Ishikawa (cell line): ENCODE results near the gene FAHD1.

Source experiments
- CEBPB ChIP-seq: IDR thresholded peaks from 2 replicates; pipeline ENCODE4 v1.6.1; 2012
- CREB1 ChIP-seq: IDR thresholded peaks from 2 replicates; pipeline ENCODE4 v1.6.1; 2012; ENCODE audit warnings: low read depth
- EGR1 ChIP-seq: IDR thresholded peaks from 2 replicates; pipeline ENCODE4 v1.6.1; 2012
- EP300 ChIP-seq: IDR thresholded peaks from 2 replicates; pipeline ENCODE4 v1.6.1; 2012; ENCODE audit warnings: borderline replicate concordance
- FOXM1 ChIP-seq: IDR thresholded peaks from 2 replicates; pipeline ENCODE4 v1.6.1; 2012; ENCODE audit warnings: low read depth, borderline replicate concordance
- MAX ChIP-seq: IDR thresholded peaks from 2 replicates; pipeline ENCODE4 v1.6.1; 2012
- NFIC ChIP-seq: IDR thresholded peaks from 2 replicates; pipeline ENCODE4 v1.6.1; 2012
- RAD21 ChIP-seq: IDR thresholded peaks from 2 replicates; pipeline ENCODE4 v1.6.1; 2012; ENCODE audit warnings: low read depth
- REST ChIP-seq: IDR thresholded peaks from 2 replicates; pipeline ENCODE4 v1.6.1; 2012; ENCODE audit warnings: low read depth, mild to moderate bottlenecking
- TAF1 ChIP-seq: IDR thresholded peaks from 2 replicates; pipeline ENCODE4 v1.6.1; 2012; ENCODE audit warnings: low read depth, mild to moderate bottlenecking
- TCF12 ChIP-seq: IDR thresholded peaks from 2 replicates; pipeline ENCODE4 v1.6.1; 2012; ENCODE audit warnings: low read depth
- TEAD4 ChIP-seq: IDR thresholded peaks from 2 replicates; pipeline ENCODE4 v1.6.1; 2012
- USF1 ChIP-seq: IDR thresholded peaks from 2 replicates; pipeline ENCODE4 v1.6.1; 2012
- YY1 ChIP-seq: IDR thresholded peaks from 2 replicates; pipeline ENCODE4 v1.6.1; 2012; ENCODE audit warnings: low read depth
- ZBTB7A ChIP-seq: IDR thresholded peaks from 2 replicates; pipeline ENCODE4 v1.6.1; 2012; ENCODE audit warnings: low read depth

The FAHD1 gene

DNA sequence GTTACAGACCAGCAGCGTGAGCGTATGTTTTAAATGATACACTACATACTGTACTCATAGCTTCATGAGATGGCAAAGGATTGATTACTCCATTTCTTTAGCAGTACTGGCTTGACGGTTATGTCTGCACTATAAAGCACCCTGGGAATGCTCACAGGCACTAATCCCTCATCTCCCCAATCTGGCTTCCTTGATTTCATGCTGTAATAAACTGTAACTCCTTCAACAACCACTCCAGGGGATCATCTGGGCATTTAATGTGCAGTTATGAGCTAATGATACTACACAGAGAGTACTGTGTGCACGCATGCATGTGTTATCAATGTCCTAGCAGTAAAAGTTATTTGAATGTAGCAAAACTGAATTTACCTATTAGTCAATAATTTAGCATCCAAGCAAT is 24.8 kb downstream of the FAHD1 start:
- TF ChIP-seq NFIC (no peak), USF1 (no peak), RAD21 (no peak), MAX (no peak), REST (no peak), FOXM1 (no peak), CEBPB (no peak), TAF1 (no peak)

- TF ChIP-seq ZBTB7A (no peak), NFIC (no peak), MAX (no peak), EP300 (no peak), CEBPB (no peak), RAD21 (no peak), USF1 (no peak), TAF1 (no peak), FOXM1 (no peak), YY1 (no peak), TCF12 (no peak), TEAD4 (no peak), EGR1 (no peak), CREB1 (no peak)
These were observed 30.6 kb downstream of the FAHD1 start for GRCh38 chr16:1857433-1858097.

GRCh38 chr16:1858189-1858865 is 31.3 kb downstream of the FAHD1 start:
- no peak for TF ChIP-seq FOXM1
- TF ChIP-seq EGR1 = no peak
- no peak for TF ChIP-seq CREB1
- TF ChIP-seq USF1 = no peak
- TF ChIP-seq TAF1 = no peak
- no peak for TF ChIP-seq ZBTB7A
- no peak for TF ChIP-seq EP300
- TF ChIP-seq TEAD4 = no peak
- TF ChIP-seq RAD21 = no peak
- no peak for TF ChIP-seq NFIC
- TF ChIP-seq REST = no peak
- no peak for TF ChIP-seq TCF12
- TF ChIP-seq YY1 = no peak
- no peak for TF ChIP-seq CEBPB
- TF ChIP-seq MAX = no peak

- TF ChIP-seq YY1 = no peak
- no peak for TF ChIP-seq CREB1
- no peak for TF ChIP-seq ZBTB7A
- TF ChIP-seq EGR1 = no peak
- no peak for TF ChIP-seq CEBPB
- TF ChIP-seq TAF1 = no peak
- TF ChIP-seq TEAD4 = no peak
- no peak for TF ChIP-seq NFIC
- TF ChIP-seq MAX = no peak
- no peak for TF ChIP-seq RAD21
- TF ChIP-seq EP300 = no peak
- no peak for TF ChIP-seq FOXM1
- TF ChIP-seq USF1 = no peak
- TF ChIP-seq REST = no peak
- TF ChIP-seq TCF12 = no peak
These were observed 32.6 kb downstream of the FAHD1 start for GRCh38 chr16:1859650-1860049.
